HG02840 (cell line): Measurements from ENCODE around the gene FAT1.

Source experiments
- ATAC-seq: cut with Tn5 transposase; IDR thresholded peaks from one replicate; pipeline ENCODE4 v1.9.1; 2021; ENCODE audit warnings: mild to moderate bottlenecking, moderate library complexity, moderate number of reproducible peaks; ENCODE audit not compliant: unreplicated experiment, low FRiP score

FAT1 gene

GRCh38 chr4:186755550-186756519, 32.2 kb upstream of the FAT1 start:
- ATAC-seq, result no peak

- ATAC-seq, result no peak
Measured at GRCh38 chr4:186754976-186755375, 31.3 kb upstream of the FAT1 start.

- no peak for ATAC-seq
Measured at GRCh38 chr4:186752325-186752724, 28.7 kb upstream of the FAT1 start.

GRCh38 chr4:186749611-186750281, 26.1 kb upstream of the FAT1 start:
- ATAC-seq, result no peak

GRCh38 chr4:186746581-186746980, 22.9 kb upstream of the FAT1 start:
- no peak for ATAC-seq

- no peak for ATAC-seq
Measured at GRCh38 chr4:186743261-186743660, 19.6 kb upstream of the FAT1 start.

- ATAC-seq, result no peak
Measured at GRCh38 chr4:186740822-186741221, 17.2 kb upstream of the FAT1 start.

- ATAC-seq, result no peak
Measured at GRCh38 chr4:186739802-186740434, 16.3 kb upstream of the FAT1 start.

- ATAC-seq, result no peak
Measured at GRCh38 chr4:186739317-186739716, 15.7 kb upstream of the FAT1 start.

- ATAC-seq, result no peak
Measured at GRCh38 chr4:186738421-186738820, 14.8 kb upstream of the FAT1 start.

- ATAC-seq, result no peak
Measured at GRCh38 chr4:186737427-186737826, 13.8 kb upstream of the FAT1 start.

GRCh38 chr4:186736466-186736865, 12.8 kb upstream of the FAT1 start:
- ATAC-seq, result no peak

- ATAC-seq, result no peak
Measured at GRCh38 chr4:186734251-186734650, 10.6 kb upstream of the FAT1 start.

- ATAC-seq, result no peak
Measured at GRCh38 chr4:186733778-186734177, 10.1 kb upstream of the FAT1 start.

GRCh38 chr4:186730621-186731020, 7.0 kb upstream of the FAT1 start:
- ATAC-seq, result no peak

GRCh38 chr4:186729856-186730255, 6.2 kb upstream of the FAT1 start:
- no peak for ATAC-seq

GRCh38 chr4:186728631-186729271, 5.1 kb upstream of the FAT1 start:
- no peak for ATAC-seq

- ATAC-seq, result no peak
Measured at GRCh38 chr4:186727977-186728519, 4.4 kb upstream of the FAT1 start.

GRCh38 chr4:186727169-186727976, 3.7 kb upstream of the FAT1 start:
- ATAC-seq, result no peak
